ENCODE results near the gene RAD23B. TPM values are rescaled to one million over a fixed set of nuclear protein-coding genes. Genes with fewer than 3 reads are reported as not detected.

RAD23B gene
- total and polyA plus RNA-seq, 2 of the 13 experiments (the other 11 are each of a cell fraction or from before 2014, with no cell fraction given), result 133 to 156 TPM

DNA sequence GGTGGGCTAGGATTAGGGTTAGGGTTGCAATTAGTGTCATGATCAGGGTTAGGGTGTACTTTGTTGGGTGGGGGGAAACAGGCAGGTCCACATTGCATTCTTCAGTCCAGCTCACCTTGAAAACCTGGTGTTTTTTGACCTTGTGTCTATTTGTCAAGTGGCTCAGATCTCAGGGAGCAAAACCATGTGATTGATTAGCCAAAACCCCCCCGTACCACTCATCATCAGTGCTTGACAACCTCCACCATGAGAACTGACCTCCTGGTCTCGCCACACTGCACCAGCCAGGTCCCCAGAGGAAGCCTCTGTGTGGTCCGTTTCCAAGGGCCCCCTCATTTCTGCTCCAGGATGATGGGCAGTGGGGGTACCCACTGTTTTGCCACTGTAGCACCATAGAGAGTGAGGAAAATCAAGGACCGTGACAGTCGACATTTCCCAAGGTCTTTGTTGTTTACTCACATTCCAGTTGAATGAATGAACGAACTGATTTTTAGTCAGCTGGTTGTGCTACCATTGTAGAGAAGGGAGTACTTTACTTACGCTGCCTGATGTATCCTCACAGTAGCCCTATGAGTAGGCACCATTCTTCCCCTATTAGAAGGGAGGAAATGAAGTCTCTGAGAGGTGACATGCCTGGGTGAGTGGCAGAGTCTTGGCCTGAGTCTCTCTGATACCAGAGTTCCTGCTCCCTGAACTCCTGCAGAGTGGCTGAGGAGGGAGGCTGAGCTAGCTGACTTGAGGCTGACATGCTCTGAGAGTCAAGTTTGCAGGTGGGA, 84.8 kb downstream of the RAD23B start (continued):
- TF ChIP-seq RARG (CRISPR knock-in tag; IDR thresholded peaks at IDR 0.05; ENCODE audit: low read depth) (no peak), RBM22 (optimal IDR thresholded peaks at IDR 0.05; ENCODE audit: low read length) (no peak), ZNF34 (CRISPR knock-in tag; IDR thresholded peaks at IDR 0.05; ENCODE audit: borderline replicate concordance) (no peak), HOXD1 (CRISPR knock-in tag; IDR thresholded peaks at IDR 0.05) (no peak), ZNF24 (IDR thresholded peaks at IDR 0.05) (peak; percentile 69; the same call in 1 of the 2 replicates), ZNF644 (CRISPR knock-in tag; IDR thresholded peaks at IDR 0.05; ENCODE audit: low read depth) (peak; percentile 49), HNF4A (CRISPR knock-in tag; IDR thresholded peaks at IDR 0.05) (no peak), ZNF318 (CRISPR knock-in tag; IDR thresholded peaks at IDR 0.05) (no peak)
- TF ChIP-seq, protein P1, sequence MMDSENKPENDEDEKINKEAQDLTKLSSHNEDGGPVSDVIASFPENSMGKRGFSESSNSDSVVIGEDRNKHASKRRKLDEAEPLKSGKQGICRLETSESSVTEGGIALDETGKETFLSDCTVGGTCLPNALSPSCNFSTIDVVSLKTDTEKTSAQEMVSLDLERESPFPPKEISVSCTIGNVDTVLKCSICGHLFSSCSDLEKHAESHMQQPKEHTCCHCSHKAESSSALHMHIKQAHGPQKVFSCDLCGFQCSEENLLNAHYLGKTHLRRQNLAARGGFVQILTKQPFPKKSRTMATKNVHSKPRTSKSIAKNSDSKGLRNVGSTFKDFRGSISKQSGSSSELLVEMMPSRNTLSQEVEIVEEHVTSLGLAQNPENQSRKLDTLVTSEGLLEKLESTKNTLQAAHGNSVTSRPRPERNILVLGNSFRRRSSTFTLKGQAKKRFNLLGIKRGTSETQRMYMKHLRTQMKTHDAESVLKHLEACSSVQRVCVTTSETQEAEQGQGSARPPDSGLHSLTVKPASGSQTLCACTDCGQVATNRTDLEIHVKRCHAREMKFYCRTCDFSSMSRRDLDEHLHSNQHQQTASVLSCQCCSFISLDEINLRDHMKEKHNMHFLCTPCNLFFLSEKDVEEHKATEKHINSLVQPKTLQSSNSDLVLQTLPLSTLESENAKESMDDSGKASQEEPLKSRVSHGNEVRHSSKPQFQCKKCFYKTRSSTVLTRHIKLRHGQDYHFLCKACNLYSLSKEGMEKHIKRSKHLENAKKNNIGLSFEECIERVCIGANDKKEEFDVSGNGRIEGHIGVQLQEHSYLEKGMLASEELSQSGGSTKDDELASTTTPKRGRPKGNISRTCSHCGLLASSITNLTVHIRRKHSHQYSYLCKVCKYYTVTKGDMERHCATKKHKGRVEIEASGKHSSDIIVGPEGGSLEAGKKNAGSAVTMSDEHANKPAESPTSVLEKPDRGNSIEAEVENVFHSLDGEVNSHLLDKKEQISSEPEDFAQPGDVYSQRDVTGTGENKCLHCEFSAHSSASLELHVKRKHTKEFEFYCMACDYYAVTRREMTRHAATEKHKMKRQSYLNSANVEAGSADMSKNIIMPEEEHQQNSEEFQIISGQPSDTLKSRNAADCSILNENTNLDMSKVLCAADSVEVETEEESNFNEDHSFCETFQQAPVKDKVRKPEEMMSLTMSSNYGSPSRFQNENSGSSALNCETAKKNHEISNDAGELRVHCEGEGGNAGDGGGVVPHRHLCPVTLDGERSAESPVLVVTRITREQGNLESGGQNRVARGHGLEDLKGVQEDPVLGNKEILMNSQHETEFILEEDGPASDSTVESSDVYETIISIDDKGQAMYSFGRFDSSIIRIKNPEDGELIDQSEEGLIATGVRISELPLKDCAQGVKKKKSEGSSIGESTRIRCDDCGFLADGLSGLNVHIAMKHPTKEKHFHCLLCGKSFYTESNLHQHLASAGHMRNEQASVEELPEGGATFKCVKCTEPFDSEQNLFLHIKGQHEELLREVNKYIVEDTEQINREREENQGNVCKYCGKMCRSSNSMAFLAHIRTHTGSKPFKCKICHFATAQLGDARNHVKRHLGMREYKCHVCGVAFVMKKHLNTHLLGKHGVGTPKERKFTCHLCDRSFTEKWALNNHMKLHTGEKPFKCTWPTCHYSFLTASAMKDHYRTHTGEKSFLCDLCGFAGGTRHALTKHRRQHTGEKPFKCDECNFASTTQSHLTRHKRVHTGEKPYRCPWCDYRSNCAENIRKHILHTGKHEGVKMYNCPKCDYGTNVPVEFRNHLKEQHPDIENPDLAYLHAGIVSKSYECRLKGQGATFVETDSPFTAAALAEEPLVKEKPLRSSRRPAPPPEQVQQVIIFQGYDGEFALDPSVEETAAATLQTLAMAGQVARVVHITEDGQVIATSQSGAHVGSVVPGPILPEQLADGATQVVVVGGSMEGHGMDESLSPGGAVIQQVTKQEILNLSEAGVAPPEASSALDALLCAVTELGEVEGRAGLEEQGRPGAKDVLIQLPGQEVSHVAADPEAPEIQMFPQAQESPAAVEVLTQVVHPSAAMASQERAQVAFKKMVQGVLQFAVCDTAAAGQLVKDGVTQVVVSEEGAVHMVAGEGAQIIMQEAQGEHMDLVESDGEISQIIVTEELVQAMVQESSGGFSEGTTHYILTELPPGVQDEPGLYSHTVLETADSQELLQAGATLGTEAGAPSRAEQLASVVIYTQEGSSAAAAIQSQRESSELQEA (CRISPR knock-in tag; IDR thresholded peaks at IDR 0.05; ENCODE audit: not compliant biosample characterization), result no peak

All from HepG2 (cell line).